Measurements from ENCODE around the gene KDM4B. TPM values are rescaled to one million over a fixed set of nuclear protein-coding genes. Genes with fewer than 3 reads are reported as not detected.

Gene KDM4B
- total RNA-seq, 4 donors from 2014 or later, result 26.0 to 51.2 (median 34.2) TPM

- H3K9me3 ChIP-seq, result no peaks in the 10 kb centered on the region
- no peak overlapping the region for H3K27ac ChIP-seq (replicated peaks in 1 of 4)
- no peaks in the 10 kb centered on the region for H3K27me3 ChIP-seq
- 66% methylated on average over 16 of the region's 19 CpGs for WGBS
- no peak for DNase-seq (ENCODE audit: extremely low spot score)
- TF ChIP-seq, protein P1, sequence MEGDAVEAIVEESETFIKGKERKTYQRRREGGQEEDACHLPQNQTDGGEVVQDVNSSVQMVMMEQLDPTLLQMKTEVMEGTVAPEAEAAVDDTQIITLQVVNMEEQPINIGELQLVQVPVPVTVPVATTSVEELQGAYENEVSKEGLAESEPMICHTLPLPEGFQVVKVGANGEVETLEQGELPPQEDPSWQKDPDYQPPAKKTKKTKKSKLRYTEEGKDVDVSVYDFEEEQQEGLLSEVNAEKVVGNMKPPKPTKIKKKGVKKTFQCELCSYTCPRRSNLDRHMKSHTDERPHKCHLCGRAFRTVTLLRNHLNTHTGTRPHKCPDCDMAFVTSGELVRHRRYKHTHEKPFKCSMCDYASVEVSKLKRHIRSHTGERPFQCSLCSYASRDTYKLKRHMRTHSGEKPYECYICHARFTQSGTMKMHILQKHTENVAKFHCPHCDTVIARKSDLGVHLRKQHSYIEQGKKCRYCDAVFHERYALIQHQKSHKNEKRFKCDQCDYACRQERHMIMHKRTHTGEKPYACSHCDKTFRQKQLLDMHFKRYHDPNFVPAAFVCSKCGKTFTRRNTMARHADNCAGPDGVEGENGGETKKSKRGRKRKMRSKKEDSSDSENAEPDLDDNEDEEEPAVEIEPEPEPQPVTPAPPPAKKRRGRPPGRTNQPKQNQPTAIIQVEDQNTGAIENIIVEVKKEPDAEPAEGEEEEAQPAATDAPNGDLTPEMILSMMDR (IDR thresholded peaks at IDR 0.05), result no peak
- TF ChIP-seq POLR2AphosphoS5 (IDR thresholded peaks at IDR 0.05) (no peak), POLR2A (IDR thresholded peaks at IDR 0.05; ENCODE audit: low read depth) (no peak), EP300 (IDR thresholded peaks at IDR 0.05) (no peak)
- intact Hi-C loops (cut with DNase I), result loop anchor here (5.0 kb wide), 1 partner anchor 531 kb away; no protein-coding TSS in a partner anchor
- peaks cover 0 to 69% (median 61%) of the 10 kb centered on the region in 4 donors for H3K36me3 ChIP-seq
- peaks cover 27 to 41% (median 34%) of the 10 kb centered on the region in 4 donors for H3K4me1 ChIP-seq
- H3K4me3 ChIP-seq, result no peak overlapping the region
Measured at GRCh38 chr19:5046339-5047039, 77.6 kb downstream of the KDM4B start.

DNA sequence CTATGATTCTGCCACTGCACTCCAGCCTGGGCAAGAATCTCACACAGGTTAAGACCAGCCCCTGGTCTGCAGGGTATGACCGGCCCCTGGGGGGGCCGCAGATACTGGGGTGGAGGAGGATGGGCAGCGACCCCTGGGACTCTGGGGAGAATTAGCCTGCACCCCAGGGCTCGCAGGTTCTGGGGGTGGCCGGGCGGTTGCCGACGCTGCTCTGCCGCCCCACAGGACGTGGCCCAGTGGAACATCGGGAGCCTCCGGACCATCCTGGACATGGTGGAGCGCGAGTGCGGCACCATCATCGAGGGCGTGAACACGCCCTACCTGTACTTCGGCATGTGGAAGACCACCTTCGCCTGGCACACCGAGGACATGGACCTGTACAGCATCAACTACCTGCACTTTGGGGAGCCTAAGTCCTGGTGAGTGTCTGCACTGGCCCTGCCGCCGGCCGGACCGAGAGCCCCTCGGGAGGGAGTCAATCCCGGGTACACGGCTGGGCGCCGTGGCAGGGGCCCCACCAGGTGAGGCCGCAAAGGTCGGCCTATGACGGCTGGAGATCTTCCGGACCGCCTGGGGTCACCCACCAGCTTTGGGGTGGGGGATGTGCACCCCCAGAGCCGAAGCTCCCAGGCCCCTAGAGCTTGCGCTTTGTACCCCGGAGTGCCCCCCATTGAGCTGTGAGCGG is 78.5 kb downstream of the KDM4B start:
- TF ChIP-seq, protein P1 (IDR thresholded peaks at IDR 0.05), result no peak
- peaks cover 0 to 69% (median 58%) of the 10 kb centered on the region in 4 donors for H3K36me3 ChIP-seq
- whole genome bisulfite sequencing, result 94% methylated on average over 6 of the region's 39 CpGs
- no peak for DNase-seq (ENCODE audit: extremely low spot score)
- no peak overlapping the region for H3K4me3 ChIP-seq
- intact Hi-C loops (cut with DNase I), result loop anchor here (5.0 kb wide), 1 partner anchor 530 kb away; no protein-coding TSS in a partner anchor
- H3K9me3 ChIP-seq, result no peaks in the 10 kb centered on the region
- peak overlapping the region in 1 of 4 donors; percentile 10 for H3K27ac ChIP-seq (replicated peaks in 1 of 4)
- H3K4me1 ChIP-seq, result peaks cover 27 to 41% (median 34%) of the 10 kb centered on the region in 4 donors
- no peaks in the 10 kb centered on the region for H3K27me3 ChIP-seq

GRCh38 chr19:5048091-5048726 is 79.3 kb downstream of the KDM4B start:
- WGBS, result 21% methylated on average over 22 of the region's 44 CpGs
- Histone ChIP-seq H3K4me3 (peak overlapping the region in 2 of 4 donors; percentile 12 to 30), H3K27me3 (no peaks in the 10 kb centered on the region), H3K36me3 (peaks cover 0 to 69% (median 53%) of the 10 kb centered on the region in 4 donors), H3K9me3 (no peaks in the 10 kb centered on the region), H3K4me1 (peaks cover 27 to 41% (median 34%) of the 10 kb centered on the region in 4 donors), H3K27ac (replicated peaks in 1 of 4) (peak overlapping the region in 1 of 4 donors; percentile 10)
- TF ChIP-seq, protein P1 (IDR thresholded peaks at IDR 0.05), result peak in 2 of 3 experiments; percentile 96 to 97
- TF ChIP-seq EP300 (IDR thresholded peaks at IDR 0.05) (no peak), POLR2AphosphoS5 (IDR thresholded peaks at IDR 0.05) (peak in 1 of 2 donors; percentile 60), POLR2A (IDR thresholded peaks at IDR 0.05; ENCODE audit: low read depth) (no peak)
- DNase-seq (ENCODE audit: extremely low spot score), result no peak
- intact Hi-C loops (cut with DNase I), result loop anchor here (5.0 kb wide), 1 partner anchor 529 kb away; no protein-coding TSS in a partner anchor

GRCh38 chr19:5048727-5049553 is 80.0 kb downstream of the KDM4B start:
- TF ChIP-seq POLR2AphosphoS5 (IDR thresholded peaks at IDR 0.05) (no peak), EP300 (IDR thresholded peaks at IDR 0.05) (no peak), POLR2A (IDR thresholded peaks at IDR 0.05; ENCODE audit: low read depth) (no peak)
- TF ChIP-seq, protein P1 (IDR thresholded peaks at IDR 0.05), result no peak
- Histone ChIP-seq H3K4me3 (peak overlapping the region in 2 of 4 donors; percentile 12 to 30), H3K27me3 (no peaks in the 10 kb centered on the region), H3K9me3 (no peaks in the 10 kb centered on the region), H3K36me3 (peaks cover 0 to 74% (median 53%) of the 10 kb centered on the region in 4 donors), H3K4me1 (peaks cover 27 to 41% (median 35%) of the 10 kb centered on the region in 4 donors), H3K27ac (replicated peaks in 1 of 4) (no peak overlapping the region)
- 56% methylated on average over 23 of the region's 36 CpGs for WGBS
- intact Hi-C loops (cut with DNase I), result loop anchor here (5.0 kb wide), 1 partner anchor 528 kb away; no protein-coding TSS in a partner anchor
- no peak for DNase-seq (ENCODE audit: extremely low spot score)

Data from esophagus muscularis mucosa (tissue), 4 donors.